Esophagus muscularis mucosa (tissue), 3 donors: ENCODE measurements around the gene OSBPL3.

Experiments
- CTCF ChIP-seq, 3 experiments: fragments of 200-600 bp in 2 of 3; fragments of 450-650 bp in 1 of 3; sonication (generic) in 2 of 3; IDR thresholded peaks; one replicate each; pipeline ENCODE4 v1.5.1; 2017 to 2019; ENCODE audit warnings: antibody characterized with exemption in 3 of 3, mild to moderate bottlenecking in 2 of 3, moderate library complexity in 1 of 3
- POLR2A ChIP-seq: fragments of 450-650 bp; IDR thresholded peaks from one replicate; pipeline ENCODE4 v1.6.1; 2017; ENCODE audit warnings: antibody characterized with exemption, moderate library complexity, mild to moderate bottlenecking, low read depth

DNA sequence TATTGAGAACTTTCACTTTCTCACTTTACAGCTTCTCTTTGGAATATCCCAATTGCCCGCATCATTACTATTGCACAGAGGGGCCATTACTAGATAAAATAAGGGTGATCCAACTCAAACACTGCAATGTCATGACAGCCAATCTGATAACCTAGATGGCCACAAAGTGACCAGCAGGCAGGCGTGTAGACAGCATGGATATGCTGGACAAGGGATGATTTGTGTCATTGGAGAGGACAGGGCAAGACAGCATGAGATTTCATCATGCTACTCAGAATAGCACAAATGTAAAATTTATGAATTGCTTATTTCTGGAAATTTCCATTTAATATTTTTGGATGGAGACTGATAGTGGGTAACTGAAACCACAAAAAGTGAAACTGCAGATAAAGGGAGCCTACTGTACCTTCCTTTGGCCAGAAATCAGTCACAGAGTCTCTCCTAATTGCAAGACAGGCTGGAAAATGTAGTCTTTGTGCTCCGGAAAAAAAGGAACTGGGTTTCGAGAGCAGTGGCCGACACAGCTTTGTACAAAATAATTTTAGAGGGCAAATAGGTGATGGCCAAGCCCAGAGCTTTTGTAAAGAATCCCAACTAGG, 216.6 kb downstream of the OSBPL3 start:
- TF ChIP-seq CTCF (IDR thresholded peaks at IDR 0.05) (no peak), POLR2A (no peak)
